Stimulated activated CD4-positive, alpha-beta T cell treated with anti-CD3 and anti-CD28 coated beads, TNF-alpha, amount 100 ng/mL, for 24 hours (primary cell): Measurements from ENCODE around the gene LRRIQ1.
"Not testable (repeated sequence)": the region's sequence is repeated elsewhere in the genome, so short reads cannot be mapped to it uniquely, and the experiment has no call there.

Source experiments
- DNase-seq, 3 experiments: peaks; one replicate each; pipeline ENCODE4 v3.0.0-alpha.2; 2020; ENCODE audit warnings: low read depth in 3 of 3

Gene LRRIQ1, protein sequence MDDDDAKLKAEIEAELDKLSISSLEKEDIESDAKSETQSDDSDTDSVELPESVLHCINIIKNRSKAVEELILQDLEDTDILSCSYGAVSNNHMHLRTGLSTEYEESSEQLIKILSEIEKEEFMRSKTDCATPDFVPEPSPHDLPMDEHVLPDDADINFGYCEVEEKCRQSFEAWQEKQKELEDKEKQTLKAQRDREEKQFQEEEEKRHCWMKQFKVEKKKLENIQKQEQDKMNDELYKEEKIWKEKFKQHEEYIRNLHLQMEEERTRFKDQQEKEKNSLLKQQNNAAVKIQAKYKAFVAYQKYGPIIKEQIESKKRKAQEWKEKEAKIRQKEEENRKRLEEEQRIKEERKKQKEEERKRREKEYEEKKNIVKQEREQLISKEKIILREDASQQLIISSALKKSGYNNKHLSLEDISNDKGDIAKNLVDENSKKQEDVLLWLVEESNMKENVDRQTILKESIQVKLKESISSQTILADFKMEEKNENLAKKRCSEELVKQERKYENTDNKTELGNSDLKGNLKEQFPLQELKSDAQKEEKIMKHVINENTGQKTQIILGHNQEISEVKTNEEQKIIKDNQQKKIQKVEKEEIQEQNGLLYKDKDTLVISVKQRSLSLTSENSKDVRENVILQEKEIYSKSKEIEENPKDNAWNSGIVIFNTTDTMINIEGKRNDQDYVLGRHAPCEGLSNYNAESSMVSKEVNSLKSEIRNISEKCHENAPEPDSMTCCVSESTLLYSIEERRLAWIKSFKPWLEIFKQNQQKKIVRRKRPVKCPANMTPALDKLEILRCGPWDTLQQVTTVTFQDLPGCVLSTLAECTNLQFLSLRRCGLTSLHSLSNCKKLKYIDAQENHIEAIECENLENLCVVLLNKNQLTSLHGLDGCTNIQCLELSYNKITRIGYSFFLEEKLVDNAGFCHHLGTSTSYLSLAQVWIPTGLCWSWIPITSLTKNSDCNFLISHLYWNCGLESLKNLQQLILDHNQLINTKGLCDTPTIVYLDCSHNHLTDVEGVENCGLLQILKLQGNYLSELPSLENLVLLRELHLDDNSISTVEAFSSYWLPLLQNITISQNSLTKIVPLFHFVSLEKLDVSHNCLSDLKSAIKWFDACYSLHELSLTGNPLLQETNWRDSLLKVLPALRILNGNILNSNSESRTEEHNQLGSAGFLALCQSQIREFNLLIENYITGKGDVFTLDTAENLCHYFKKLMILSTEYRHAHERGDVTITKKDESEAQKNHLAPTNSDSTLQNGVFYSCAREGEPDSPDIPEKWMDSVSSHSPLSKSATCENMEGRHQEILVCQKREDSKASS (N-terminal part only)

DNA sequence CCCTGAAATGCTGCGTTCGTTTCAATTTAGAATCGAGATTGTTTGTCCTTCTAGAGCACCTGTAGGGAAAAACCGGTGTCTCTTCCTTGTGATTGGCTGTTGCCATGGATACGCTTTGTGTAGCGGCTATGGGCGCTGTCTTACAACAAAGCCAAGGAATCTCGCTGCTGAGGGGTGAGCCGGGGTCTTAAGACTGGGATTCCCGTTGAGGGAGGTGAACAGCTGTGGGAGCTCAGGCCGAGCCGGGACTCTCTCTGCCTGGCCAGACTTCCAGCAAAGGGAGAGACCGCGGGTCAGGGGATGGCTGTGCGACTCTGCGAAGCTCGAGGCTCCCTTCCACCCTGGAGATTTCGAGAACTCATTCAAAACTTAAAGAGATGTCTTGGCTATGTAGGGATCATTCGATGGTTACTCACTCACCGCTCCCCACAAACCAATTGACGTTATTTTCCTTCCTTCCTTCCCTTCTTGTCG lies at the start of gene LRRIQ1, which contains the start of gene TSPAN19:
LRRIQ1 (plus strand) TSS at position 118 of the 474 bp plus-strand sequence. CDS start 1,826 bp downstream, outside the sequence.
TSPAN19 (minus strand) TSS at position 44 of the 474 bp plus-strand sequence. CDS start 6,331 bp downstream, outside the sequence.
- DNase-seq = peak in 1 of 3 experiments; percentile 13

DNA sequence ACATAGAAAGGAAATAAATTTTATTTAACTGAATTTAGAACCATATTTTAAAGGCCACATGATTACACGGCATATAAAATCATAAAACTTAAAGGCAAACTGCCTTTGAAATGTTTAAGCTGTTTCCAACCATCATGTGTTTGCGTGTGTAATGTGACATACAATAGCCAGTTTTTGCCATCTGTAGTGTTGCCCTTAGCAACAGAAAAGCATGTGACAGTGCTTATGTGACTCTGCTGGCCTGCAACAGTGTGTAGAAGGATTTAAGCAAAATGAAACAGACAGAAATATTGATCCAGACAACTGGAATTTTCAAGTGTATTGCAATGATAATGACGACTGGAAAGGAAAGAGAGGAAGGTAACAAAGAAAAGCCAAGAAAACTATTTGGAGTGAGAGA lies 49.6 kb upstream of the LRRIQ1 start:
- no peak for DNase-seq

DNA sequence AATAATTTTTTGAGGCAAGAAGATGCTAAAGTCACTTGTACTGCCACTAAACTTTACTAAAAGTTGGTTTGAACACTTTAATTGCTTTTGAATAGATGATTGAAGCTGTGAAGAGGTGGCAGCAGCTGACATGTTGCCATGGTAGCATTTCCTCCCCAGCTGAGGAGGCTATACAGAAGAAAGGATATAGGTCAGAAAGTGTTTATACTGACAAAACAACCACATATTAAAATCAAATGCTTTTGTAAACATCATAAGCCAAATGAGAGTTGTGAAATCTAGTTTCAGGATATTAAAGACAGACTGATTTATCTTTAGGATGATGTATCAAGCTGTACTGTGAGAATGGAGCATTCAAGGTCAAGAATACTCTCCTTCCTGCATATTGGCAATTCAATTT lies 41.7 kb upstream of the LRRIQ1 start:
- DNase-seq = no peak

DNA sequence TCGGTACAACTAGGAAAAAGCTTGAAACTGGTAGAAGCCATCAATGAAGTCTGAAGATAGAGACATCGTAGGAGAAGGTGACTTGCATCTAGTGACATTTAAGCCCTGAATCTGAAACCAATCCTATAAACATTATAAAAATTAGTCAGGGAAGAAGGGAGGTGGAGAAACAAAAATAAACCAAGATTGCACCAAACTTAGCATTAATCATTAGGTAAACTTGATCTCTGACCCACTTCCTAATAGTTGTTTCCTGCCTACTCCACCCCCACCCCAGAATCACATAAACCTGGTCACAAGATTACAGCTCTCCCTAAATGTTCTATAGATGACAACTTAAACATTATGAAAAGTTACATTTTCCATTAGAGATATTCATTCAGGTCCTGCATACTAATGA lies 40.5 kb upstream of the LRRIQ1 start:
- no peak for DNase-seq

DNA sequence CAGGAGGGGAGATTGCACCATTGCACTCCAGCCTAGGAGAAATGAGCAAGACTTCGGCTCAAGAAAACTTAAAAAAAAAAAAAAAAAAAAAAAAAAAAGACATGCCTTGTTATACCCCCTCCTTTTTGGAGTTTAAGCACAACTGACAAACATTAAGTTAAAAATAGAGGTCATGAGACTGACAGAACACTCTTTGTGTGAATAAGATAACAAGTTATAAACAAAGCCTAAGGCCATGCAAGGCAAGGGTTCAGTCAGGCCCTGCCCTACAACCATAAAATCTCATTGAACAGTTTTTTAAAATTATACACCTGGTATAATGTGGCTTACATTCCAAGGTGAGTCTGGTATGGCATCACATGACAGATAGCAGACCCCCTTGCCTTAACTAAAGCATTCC lies 39.4 kb upstream of the LRRIQ1 start:
- no peak for DNase-seq

DNA sequence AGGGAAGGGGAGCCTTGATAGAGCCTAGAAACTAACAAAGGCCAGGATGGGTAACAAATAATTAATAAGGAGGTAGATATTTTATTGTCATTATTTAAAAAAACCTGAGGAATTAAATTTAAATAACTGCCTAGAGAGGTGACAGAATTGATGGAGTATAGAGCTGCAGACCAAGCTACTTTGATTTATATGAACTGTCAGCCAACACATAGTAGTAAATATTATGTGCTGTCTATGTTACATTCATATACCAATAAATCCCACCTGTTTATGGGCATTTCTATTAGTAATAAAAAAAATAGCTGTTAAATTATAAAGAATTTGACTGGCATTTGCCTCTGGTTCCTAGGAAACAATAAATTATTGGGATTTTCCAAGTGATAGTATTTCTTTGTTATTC lies 37.8 kb upstream of the LRRIQ1 start:
- no peak for DNase-seq

DNA sequence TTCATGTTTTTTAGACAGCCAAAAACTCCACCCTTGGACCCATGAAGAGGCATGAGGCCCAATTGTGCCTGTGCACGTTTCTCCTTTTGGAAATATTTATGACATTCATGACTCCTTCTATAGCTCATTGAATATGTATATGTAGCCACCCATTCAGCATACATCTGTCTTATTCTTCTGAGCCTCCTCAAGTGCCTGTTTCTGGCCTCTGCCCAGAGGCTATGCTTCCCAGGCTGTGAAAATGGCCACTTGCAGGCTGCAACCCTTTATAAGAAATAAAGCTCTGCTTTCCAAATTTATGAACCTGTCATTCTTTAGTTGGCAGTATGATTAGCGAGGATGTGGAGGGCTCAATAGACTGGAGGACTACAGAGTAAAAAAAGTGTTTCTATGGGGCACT lies 35.4 kb upstream of the LRRIQ1 start:
- no peak for DNase-seq

DNA sequence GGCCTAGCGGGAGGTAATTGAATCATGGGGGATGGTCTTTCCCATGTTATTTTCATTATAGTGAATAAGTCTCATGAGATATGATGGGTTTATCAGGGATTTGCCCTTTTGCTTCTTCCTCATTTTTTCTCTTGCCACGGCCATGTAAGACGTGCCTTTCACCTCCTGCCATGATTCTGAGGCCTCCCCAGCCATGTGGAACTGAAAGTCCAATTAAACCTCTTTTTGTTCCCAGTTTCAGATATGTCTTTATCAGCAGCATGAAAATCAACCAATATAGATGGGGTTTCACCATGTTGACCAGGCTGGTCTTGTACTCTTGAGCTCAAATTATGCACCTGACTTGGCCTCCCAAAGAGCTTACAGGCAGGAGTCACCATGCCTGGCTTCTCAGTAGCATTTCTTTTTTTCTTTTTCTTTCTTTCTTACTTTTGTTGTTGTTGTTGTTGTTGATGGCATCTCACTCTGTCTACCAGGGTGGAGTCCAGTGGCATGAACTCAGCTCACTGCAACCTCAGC lies 33.3 kb upstream of the LRRIQ1 start:
- DNase-seq = no peak

DNA sequence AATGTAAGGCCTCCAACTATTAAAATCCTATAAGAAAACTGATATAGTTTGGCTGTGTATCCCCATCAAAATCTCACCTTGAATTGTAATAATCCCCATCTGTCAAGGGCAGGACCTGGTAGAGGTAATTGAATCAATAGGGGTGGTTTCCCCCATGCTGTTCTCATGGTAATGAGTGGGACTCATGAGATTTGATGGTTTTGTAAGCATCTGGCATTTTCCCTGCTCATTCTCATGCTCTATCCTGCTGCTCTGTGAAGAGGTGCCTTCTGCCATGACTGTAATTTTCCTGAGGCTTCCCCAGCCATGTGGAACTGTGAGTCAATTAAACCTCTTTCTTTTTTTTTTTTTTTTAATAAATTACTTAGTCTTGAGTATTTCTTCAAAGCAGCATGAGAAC lies 31.9 kb upstream of the LRRIQ1 start:
- no peak for DNase-seq

DNA sequence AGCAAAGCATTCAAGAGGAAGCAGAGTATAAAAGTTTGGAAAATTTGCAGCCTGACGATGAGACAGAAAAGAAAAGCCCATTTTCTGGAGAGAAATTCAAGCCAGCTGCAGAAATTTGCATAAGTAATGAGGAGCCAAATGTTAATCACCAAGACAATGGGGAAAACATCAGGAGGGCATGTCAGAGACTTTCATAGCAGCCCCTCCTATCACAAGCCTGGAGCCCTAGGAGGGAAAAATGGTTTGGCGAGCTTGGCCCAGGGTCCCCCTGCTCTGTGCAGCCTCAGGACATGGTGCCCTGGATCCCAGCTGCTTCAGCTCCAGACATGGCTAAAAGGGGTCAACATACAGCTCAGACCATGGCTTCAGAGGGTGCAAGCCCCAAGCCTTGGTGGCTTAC lies 31.1 kb upstream of the LRRIQ1 start:
- not testable (repeated sequence) for DNase-seq

DNA sequence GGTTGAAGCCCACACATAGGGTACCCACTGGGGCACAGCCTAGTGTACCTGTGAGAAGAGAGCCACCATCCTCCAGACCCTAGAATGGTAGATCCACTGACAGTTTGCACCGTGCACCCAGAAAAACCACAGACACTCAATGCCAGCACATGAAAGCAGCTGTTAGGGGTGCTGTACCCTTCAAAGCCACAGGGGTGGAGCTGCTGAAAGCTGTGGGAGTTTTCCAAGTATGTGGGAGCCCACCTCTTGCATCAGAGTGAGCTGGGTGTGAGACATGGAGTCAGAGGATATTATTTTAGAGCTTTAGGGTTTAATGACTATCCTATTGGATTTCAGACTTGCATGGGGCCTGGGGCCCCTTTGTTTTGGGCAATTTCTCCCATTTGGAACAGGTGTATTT lies 30.5 kb upstream of the LRRIQ1 start:
- no peak for DNase-seq

DNA sequence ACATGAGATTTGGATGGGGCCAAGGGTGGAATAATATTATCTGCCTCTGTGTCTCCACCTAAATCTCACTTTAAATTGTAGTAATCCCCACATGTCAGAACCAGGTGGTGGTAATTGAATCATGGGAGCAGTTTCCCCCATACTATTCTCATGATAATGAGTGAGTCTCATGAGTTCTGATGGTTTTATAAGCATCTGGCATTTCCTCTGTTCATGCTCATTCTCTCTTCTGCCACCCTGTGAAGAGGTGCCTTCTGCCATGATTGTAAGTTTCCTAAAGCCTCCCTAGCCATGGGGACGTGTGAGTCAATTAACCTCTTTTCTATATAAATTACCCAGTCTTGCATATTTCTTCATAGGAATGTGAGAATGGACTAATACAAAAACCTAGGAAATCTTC lies 29.9 kb upstream of the LRRIQ1 start:
- DNase-seq = no peak

DNA sequence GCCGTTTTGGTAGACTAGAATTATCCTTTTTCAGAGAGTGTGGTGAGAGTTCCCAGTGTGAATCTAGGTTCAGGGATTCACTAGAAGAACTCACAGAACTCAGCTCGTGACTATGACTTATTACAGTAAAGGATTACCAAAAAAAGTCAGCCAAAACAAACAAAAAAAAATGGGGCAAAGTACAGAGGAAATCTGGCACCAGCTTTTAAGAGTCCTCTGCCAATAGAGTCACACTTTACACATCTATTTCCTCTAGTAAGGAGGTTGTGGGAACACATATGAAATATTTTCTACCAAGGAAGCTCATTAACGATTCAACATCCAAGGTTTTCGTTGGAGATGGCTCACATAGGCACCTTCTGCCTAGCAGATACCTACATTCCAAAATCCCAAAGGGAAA lies 28.3 kb upstream of the LRRIQ1 start:
- DNase-seq = no peak

DNA sequence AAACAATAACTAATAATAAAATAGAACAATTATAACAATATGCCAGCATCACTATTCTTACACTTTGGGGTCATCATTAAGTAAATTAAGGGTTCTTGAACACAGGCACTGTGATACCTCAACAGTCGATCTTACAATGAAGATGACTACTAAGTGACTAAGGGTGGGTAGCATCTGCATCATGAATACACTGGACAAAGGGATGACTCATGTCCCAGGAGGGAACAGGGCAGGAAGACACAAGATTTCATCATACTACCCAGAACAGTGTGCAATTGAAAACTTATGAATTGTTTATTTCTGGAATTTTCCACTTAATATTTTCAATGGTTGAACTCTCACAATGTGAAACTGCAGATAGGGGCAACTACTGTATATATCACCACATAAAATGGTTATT lies 19.7 kb upstream of the LRRIQ1 start:
- DNase-seq = no peak

DNA sequence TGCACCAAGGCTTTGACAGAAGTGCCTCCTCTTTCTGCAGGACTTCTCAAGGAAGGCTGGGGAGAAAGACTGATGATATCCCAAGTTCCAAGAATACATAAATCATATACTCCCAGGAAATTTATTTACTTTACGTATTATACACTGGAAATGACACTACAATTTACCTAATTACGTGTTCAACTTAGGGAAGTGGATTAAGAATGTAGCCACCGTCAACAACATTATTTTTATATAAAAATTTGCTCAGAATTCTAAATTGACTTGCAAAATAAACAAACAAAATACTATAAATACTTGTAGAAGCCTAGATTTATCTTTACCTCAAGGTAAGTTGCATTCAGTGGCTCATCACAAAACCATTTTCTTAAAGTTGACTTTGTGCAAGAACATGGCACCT lies 19.0 kb upstream of the LRRIQ1 start:
- no peak for DNase-seq

DNA sequence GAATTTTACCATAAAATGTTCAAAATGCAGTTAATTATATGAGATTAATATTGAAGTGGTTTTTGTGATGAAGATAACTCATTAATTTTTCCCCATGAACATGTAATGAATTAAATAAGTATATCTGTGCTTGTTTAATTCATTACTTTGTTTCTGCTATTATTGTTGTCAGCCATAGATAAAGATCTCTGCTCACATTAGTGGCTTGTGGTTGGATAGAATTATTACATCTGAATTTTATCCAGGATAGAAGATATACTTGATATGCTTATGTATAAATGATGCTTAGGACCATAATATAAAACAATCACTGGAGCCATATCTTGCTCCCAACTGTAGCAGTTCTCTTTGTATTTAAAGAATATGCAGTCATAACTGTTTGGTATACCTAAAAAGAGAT lies 18.5 kb upstream of the LRRIQ1 start:
- no peak for DNase-seq

DNA sequence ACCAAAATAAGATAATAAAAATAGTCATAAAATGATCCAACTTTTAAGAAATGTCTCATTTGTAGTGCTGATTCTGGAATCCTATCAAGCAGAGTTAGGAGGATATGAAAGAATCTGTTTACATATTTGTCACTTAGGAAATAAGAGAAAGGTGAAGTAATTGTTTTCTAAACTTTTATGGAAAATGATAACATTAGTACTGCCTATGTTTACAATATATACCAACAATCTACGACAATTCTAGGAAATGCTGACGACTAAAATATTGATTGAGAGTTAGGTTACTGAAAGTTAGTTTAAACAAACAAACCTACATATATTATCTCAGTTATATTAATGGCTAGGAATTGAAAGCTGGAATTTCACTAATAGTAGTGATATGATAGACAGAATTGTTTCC lies 18.1 kb upstream of the LRRIQ1 start:
- DNase-seq = no peak

DNA sequence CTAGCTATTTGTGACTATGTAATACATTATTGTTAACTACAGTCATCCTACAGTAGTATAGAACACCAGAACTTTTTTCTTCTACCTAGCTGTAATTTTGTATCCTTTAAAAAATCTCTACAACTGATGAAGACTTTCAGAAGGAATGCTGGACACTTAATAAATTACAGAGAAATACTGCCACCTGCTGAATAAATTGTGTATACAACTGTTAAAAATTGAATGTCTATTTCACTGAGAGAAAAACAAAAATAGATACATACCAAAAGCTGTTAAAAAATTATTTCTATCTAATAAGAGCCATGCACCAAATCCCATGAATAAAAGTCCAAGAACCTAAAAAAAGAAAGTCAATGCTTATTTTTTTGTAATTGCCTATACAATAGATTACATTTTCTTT lies 6.7 kb upstream of the LRRIQ1 start:
- no peak for DNase-seq

DNA sequence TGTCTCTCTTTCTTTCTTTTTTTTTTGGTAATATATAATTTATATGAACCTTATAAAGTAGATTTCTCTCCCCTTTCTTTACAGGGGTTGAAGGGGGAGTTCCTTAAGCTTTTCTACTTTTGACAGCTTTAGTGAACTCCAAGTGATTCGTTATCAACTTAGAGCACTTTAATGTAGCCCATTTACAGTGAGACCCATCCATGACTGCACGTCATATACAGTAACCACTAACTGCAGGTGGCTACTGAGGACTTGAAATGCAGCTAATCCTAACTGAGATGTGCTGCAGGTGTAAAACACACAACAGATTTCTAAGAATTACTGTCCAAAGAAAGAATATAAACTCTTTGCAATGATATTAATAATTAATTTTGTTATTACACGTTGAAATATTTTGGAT lies 582 bp downstream of the LRRIQ1 start:
- no peak for DNase-seq

DNA sequence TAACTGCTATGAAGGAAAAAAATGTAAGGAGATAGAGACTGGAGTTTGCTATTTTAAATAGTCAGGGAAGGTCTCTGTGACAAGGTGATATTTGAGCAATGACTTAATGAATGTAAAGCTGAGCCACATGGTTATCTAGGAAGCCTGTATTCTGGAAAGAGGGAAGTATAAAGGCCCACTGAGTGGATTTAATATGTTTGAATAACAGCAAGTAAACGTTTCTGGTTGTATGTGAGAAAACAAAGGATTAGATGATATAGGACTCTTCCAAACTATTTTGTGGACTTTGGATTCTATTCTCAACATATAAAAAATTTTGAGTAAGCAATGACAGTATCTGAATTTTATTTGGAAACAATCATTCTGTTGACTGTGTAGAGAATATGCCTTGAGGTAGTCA lies 5.2 kb downstream of the LRRIQ1 start:
- no peak for DNase-seq

DNA sequence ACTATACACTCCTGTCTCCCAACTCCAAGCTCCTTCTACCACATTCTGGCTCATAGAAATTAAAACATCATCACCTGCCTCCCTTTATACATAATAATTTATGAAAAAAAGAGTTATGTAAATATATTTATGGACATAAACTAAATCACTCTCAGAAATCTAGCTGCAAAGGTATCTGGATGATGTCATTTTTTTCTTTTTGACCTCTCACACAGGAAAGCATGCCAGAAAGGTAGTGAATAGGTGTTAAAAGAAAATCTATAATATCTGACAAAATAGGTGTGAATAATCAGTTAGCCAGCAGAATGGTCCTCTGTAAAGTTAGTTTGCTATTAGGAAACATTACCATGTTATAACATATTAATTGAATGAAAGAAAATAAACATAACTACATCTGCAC lies 7.7 kb downstream of the LRRIQ1 start:
- no peak for DNase-seq
